Skeletal muscle cell (primary cell): ENCODE results near the gene NFE2.
"Not testable (repeated sequence)": the region's sequence is repeated elsewhere in the genome, so short reads cannot be mapped to it uniquely, and the experiment has no call there.

Source experiments
- DNase-seq: peaks from one replicate; pipeline ENCODE4 v3.0.0-alpha.2; 2010; ENCODE audit warnings: low read depth
- H3K4me3 ChIP-seq: 2 replicates; pipeline ENCODE4 v1.5.1; 2011; ENCODE audit warnings: low read depth, mild to moderate bottlenecking, control low read depth, low read length, moderate library complexity

NFE2 gene

DNA sequence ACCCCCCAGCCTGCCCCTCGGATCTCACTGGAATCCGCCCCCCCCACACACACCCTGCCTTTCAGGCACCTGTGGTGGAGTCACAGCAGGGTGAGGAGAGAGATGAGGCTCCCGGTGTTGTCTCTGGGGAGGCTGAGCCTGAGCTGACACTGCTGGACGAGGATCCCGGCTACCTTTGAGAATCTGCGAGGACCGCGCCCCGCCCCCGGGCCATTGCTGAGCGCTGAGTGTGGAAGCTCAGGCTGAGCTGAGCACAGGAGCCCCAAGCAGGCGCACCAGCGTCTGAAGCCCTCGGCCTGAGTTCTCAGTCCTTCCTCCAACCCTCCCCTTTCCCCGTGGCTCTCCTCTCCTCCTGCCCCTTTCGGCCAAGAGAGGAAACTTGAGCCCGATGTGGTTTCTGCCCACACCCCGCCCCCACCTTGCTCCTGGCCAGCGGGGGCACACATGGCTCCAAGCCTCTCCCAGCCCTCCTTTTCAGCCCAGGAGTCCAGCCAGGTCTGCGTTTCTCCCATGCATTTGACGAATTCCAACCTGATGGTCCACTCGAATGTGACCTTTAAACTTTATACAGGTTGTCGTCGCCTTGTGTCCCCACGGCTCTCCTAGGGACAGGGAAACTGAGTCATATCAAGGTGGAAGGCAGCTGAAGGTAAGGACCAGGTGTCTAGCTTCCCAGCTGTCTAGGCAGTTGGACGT is at the start of gene NFE2:
Gene NFE2, minus strand, starts transcription at position 284 of the 696 bp plus-strand sequence. CDS start 5,767 bp downstream, outside the sequence.
- H3K4me3 ChIP-seq, result peak within 1 kb of the TSS; percentile 34
- peak; percentile 42 for DNase-seq

DNA sequence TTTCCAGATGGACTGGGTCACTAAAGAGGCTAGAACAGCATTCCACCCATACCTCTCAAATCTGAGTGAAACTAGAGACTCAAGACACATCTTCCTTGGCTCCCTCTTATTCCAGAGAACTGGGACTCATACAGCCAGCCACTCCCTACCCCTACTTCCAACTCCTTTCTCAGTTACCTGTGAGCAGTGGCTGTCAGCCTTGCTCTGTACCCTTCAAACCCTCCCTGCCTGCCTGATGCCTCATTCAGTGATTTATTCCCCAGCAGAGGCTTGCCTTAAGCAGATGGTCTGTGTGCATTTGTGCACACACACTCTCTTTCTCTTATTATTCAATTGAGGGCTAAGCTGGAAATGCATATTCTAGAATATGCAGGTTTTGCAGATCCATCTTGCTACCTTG is 48.9 kb upstream of the NFE2 start:
- no peak overlapping the region for H3K4me3 ChIP-seq
- DNase-seq, result no peak

DNA sequence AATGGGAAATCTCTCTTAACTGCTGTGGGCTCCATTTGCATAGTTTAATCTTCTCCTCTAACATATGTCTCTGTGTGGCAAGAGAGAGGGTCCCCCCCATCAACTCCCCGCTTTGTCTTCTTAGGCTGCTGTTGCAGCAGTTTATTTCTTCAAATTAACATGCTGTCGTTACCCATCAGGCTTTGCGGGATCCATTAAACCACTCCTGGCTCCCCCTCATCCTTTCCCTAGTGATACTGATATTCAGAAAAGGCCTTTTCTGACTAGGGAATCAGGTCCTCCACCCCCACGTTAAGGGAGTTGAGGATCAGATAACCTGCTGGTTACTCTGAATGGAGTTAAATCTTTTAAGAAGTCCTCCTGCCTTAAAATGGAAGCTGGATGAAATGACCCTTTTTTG is 48.2 kb upstream of the NFE2 start:
- no peak for DNase-seq
- H3K4me3 ChIP-seq, result no peak overlapping the region

DNA sequence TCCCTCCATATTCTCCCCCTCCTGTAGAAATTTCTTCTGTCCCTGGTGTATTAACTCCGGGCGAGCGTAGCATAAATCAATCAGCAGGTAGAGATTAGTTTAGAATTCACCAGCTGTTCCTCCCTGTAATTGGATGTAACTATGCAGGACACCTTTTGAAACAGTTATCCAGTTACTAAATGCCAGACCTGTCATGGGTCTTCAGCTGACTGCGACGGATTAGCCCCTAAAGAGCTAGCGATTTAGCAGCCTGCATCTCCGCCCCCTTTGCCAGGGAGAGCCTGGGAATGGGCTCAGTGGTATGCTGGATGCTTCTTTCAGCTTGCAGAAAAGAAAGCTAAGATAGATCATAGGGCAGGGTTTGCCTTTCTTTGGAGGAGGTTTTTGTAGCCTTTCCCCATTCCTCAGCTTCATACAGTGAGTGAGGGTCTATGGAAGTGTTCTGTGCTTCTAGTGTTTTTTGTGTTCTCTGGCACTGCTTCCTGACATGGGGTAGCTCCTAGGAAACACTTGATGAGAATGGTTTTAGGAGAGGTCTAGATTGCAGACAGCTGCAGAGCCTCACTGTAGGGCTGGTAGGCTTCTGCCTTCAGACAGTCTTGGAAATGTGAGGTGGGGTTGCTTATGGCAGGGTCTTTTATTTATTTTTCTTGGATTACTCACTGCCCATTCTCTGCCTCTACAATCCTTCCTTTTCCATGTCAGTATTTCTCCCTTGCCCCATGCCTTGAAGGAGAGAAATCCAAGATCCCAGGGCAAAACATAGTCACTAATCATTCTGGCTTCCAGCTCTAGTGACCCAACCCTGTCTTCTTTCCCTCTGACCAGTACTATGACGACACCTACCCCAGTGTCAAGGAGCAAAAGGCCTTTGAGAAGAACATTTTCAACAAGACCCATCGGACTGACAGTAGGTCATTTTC is 40.8 kb upstream of the NFE2 start:
- no peak for DNase-seq
- no peak overlapping the region for H3K4me3 ChIP-seq

DNA sequence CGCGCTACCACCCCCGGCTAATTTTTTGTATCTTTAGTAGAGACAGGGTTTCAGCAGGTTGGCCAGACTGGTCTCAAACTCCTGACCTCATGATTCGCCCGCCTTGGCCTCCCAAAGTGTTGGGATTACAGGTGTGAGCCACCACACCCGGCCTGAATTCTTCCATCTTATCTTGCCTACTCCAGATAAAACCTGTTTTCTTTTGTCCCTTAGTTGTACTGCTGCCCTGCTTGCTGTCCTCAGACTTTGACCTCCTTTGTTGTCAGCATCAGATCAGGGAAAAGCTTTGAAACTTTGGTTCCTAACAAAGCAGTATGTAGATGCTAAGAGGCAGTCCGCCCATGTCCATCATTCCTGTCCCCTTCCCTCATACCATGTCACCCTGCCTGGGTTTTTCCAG is 40.0 kb upstream of the NFE2 start:
- no peak overlapping the region for H3K4me3 ChIP-seq
- no peak for DNase-seq

DNA sequence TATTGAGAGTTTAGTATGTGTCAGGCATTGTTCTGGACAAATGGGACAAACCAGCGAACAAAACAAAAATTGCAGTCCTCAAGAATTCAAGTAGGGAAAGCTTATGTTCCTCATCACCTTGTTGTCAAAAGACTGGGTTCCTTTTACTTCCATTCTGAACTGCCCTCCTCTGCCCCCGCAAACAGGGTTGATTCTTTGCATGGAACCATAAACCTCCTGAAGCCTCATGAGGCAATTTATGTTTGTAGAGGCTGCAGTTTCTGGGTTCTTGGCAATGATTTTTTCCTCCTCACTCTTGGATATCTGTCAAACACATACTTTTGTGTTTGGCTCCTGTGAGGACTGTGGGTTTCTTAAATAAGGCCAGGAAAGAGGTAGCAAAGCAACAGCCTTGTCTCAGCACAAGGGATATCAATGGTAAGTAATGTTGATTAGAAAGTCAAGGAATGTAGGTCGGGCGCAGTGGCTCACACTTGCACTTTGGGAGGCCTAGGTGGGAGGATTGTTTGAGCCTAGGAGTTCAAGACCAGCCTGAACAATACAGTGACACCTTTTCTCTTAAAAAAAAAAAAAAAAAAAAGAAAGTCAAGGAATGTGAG is 38.0 kb upstream of the NFE2 start:
- DNase-seq, result peak; percentile 41
- no peak overlapping the region for H3K4me3 ChIP-seq

DNA sequence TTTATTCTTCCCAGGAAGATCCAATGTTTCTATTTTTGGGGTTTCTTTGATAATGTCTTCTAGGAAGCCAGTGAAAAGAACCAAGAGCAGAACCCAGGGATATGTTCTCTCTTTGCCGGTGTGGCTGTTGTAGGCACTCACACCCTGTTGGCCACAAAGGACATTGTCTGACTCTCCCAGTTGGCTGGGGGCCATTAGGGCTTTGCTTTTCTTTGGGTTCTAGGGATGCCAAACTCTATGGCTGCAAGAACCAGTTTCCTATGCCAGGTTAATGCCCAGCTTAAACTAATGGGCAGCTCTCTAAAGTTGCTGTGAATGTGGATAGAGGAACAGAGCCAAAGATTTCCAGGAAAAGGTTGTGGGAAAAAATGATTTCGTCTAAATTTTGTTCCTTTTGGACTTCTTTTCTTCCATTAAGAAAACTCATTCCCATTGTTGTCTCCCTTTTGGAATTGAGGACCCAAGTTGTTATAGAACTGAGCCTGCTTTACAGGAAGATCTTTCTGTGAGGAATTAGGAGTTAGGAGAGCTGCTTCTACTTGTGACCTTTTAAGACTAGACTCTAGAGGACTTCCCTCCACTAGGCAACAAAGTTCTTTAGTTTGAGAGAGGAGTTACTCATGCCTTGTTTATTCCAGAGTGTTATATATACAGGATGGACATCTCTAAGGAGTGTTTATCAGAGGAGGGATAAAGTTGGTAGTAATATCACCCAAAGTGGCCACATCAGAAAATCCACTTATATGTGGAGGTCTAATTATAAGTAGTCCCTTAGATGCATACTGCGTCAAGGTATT is 37.2 kb upstream of the NFE2 start:
- no peak for DNase-seq
- H3K4me3 ChIP-seq, result no peak overlapping the region

DNA sequence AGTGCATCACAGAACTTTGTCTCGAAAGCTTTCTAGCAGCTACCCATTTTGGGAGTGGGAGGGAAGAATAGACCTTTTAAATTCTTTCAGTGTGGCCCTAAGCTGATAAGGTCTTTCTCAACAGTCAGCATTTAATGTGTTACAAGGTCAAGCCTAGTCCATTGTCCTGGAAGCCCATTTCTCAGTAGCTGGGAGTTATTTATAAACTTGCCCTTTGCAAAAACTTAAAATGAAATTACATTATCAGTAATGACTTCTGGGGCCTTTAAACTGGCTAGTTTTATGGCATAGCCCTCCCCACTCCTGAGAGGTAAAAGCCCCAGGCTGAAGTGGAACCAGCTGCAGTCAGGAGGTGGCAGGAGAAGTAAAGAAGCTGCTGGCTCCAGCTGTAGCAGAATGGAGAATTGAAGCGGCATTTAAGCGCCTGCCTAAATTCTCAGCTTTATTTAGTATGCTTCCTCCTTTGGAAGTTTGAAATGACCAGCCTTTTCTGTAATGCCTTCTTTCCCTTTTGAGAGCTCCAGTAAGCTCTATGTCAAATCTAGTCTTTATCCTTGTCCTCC is 36.5 kb upstream of the NFE2 start:
- no peak overlapping the region for H3K4me3 ChIP-seq
- DNase-seq, result no peak

DNA sequence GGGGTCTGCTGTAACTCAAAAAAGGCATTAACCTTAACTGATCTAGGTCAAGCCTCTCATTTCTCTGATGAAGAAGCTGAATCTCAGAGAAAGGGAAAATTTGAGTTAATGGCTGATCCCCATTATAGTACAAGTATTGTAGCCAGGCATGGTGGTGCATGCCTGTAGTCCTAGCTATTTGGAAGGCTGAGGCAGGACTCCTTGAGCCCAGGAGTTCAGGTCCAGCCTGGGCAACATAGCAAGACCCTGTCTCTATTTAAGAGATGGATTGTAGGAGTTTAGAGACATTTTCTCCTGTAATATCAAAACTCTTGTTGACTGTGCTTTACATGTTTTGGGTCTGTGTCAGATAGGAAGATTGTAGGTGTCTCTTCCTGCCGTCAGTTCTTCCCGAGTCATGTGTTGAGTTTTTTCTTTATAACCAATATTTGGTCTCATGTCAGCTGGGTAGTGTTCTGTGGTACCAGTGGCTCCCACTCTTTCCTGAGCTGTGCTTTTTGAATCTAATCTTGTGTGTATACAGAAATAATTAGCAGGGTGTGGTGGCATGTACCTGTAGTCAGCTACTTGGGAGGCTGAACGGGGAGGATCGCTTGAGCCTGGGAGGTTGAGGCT is 32.7 kb upstream of the NFE2 start:
- DNase-seq, result no peak
- H3K4me3 ChIP-seq, result no peak overlapping the region

DNA sequence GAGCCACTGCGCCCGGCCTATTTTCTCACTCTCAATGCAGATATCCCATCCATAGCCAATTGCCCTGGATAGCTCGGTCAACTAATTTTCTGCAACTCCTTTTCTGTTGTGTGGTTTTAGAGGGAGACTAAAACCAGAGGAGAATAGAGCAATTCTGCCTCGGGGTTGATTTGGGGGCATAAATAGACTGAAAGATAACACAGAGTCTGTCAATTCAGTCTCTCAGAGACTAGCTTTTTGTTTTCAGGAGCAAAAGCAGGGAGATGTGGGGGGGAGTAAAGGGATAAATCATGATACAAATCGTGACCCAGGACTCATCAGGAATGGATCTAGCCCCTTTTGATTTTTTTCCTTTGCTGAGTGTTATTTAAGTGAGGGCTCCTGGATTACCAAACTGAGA is 30.6 kb upstream of the NFE2 start:
- no peak for DNase-seq
- H3K4me3 ChIP-seq, result no peak overlapping the region

DNA sequence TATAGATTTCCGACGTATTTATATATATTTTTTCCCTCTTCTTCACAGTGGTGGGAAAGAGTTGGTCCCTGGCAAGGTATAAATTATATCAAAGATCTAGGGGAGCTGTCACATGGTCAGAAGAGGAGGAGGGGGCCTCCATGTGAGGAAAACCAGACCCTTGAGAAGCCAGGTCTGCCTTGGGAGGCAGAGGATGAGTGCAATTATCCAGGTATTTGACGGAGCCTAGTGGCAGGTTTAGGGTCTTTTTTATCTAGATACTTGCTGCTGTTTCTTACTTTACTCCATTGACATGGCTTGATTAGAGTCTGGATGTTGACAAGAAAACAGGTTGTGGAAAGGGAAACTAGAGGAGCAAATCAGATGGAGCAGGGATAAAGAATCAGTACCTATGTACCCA is 29.6 kb upstream of the NFE2 start:
- no peak overlapping the region for H3K4me3 ChIP-seq
- DNase-seq, result no peak

DNA sequence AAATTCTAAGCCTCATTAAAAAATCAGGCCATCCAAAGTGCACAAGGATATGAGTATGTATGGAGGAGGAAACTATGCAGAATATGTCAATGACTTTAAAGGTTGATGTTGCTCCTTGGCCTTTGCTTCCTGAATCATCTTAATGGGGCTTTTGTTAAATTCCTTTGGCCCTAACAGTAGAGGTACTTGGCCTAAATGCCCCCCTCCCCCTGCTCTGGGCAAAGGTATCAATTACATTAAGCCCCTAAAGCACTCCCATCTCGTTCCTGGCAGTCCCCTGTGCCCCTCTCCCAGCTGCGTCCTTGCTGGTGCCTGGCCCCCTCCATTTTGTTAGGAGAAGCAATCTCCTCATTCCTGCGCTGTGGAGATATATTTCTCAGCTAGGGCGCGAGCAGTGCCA is 28.9 kb upstream of the NFE2 start:
- DNase-seq, result no peak
- H3K4me3 ChIP-seq, result no peak overlapping the region

DNA sequence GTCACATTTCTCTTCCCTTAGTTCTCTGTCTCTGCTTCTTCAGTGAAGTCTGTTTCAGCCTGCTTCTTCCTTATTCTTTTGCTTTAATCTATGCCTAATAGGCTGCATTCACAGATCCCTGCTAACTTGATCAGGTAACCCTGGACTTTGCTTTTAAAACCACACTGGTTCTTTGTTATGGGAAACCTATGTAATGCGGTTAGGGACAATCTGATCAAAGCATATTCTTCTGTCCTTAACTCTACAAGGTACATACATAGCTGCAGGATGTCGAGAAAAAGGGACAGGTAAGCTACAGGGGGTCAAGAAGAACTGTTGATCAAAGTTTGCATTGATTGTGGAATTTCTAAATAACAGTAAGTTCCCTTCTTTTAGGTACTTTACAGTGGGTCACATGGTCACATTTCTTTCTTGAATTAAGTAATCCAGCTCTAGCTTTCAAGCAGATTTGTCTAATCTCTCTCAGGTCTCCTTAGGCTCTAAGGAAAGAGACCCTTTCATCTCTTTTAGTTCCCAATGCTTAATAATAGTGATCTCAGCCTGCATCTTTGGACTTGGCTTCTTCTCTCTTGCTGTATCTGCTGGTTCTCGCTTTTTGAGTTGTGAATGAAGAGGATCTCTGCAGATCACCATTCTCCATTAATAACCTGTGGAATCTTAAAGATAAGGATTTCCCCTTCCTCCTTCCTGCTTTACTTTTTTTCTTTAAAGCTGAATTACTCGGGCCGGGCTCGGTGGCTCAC is 28.0 kb upstream of the NFE2 start:
- H3K4me3 ChIP-seq, result no peak overlapping the region
- no peak for DNase-seq

DNA sequence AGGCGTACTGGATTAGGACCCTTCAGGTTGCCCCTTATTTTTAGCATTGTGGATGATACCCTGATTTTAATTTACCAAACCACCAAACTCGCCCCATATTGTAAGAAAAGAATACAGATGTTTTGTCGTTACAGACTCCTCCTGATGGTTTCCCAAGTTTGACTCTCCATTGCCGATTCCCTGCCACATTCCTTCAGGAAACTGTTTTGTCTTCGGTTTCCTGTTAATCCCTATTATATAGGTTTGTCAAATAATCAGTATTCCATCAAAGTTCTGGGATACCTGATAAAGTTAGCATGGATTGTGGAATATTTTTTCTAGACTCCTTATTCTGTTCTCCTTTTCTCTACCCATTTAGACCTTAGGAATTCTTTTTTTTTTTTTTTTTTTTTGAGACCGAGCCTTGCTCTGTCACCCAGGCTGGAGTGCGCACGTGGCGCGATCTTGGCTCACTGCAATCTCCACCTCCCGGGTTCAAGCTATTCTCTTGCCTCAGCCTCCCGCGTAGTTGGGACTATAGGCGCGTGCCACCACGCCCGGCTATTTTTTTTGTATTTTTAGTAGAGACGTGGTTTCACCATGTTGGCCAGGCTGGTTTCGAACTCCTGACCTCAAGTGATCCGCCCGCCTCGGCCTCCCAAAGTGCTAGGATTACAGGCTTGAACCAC is 24.8 kb upstream of the NFE2 start:
- DNase-seq, result not testable (repeated sequence)
- H3K4me3 ChIP-seq, result peak overlapping the region; percentile 83

DNA sequence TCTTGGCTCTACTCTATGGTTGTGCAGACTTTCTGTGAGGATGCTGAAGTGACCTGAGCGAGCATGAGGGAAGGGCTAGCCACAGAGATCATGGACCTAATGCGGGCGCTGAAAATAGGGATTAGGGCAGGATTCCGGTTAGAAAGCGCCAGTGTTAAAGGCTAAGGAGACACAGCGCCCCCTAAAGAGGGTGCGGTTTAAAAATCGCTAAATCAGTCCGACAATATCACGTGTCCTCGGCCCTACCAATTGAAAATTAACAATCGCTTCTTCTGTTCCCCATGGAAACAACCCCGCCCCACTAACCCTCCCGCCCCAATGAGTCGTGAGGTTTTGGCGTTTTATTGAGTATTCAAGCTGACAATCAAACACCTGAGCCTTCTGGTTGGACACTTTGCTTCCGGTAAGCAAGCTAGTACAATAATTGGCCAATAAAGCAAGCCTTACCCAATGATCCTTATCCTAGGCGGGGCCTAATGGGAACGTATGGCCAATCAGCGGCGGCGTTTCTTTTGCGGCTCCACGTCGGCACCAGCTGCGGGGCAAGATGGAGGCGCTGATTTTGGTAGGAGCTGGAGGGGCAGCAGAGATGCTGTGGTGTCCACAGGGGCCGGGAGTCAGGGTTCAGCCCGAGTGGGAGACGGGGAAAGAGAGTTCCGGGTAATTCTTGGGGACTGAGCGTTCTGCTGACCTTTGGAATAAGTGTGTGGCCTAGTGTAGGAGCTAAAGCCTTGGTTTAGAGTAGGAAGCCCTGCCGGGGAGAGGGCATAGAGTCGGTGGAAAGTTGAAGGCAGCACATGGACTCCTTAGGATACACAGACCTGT is 24.0 kb upstream of the NFE2 start, which contains the start of gene COPZ1:
Gene COPZ1, plus strand, starts transcription at position 515 of the 825 bp plus-strand sequence. Its CDS starts 33 bp downstream, at position 548.
- peak within 1 kb of the TSS; percentile 83 for H3K4me3 ChIP-seq
- DNase-seq, result peak; percentile 99

DNA sequence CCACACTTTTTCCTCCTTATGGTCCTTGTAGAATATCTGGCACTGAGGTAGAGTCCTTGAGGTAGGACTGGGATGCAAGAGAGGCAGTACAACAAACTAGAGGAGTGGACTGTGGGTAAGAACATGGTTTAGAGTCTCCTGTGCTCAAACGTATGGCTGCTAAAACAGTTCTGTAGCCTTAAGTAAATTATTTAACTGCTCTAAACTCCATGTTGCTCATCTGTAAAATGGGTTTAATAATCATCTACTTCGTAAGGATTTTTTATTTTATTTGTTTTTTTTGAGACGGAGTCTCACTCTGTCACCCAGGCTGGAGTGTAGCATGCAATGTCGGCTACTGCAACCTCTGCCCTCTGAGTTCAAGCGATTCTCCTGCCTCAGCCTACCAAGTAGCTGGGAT is 20.5 kb upstream of the NFE2 start:
- H3K4me3 ChIP-seq, result no peak overlapping the region
- no peak for DNase-seq

DNA sequence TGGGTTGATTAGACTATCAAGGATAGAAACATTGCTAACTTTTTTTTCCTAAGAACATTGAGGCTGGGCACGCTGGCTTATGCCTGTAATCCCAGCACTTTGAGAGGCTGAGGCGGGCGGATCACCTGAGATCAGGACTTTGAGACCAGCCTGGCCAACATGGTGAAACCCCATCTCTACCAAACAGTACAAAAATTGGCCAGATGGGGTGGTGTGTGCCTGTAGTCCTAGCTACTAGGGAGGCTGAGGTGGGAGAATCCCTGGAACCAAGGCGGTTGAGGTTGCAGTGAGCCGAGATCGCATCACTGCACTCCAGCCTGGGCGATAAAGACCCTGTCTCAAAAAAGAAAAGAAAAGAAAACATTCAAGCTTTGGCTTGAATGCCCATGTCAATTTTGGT is 11.5 kb upstream of the NFE2 start:
- not testable (repeated sequence) for H3K4me3 ChIP-seq, DNase-seq
